Fibroblast of skin of right quadriceps (primary cell): Measurements from ENCODE around the gene TBX5.

Experiments
- DNase-seq: peaks from one replicate; pipeline ENCODE4 v3.0.0-alpha.2; 2013

Gene TBX5

GRCh38 chr12:114405519-114406271 is at the start of gene TBX5:
TSS of gene TBX5 (minus strand) at chr12:114406144. CDS start at chr12:114403898, 2,246 bp downstream.
- peak; percentile 65 for DNase-seq

GRCh38 chr12:114451657-114452056 is 45.7 kb upstream of the TBX5 start:
- no peak for DNase-seq

DNA sequence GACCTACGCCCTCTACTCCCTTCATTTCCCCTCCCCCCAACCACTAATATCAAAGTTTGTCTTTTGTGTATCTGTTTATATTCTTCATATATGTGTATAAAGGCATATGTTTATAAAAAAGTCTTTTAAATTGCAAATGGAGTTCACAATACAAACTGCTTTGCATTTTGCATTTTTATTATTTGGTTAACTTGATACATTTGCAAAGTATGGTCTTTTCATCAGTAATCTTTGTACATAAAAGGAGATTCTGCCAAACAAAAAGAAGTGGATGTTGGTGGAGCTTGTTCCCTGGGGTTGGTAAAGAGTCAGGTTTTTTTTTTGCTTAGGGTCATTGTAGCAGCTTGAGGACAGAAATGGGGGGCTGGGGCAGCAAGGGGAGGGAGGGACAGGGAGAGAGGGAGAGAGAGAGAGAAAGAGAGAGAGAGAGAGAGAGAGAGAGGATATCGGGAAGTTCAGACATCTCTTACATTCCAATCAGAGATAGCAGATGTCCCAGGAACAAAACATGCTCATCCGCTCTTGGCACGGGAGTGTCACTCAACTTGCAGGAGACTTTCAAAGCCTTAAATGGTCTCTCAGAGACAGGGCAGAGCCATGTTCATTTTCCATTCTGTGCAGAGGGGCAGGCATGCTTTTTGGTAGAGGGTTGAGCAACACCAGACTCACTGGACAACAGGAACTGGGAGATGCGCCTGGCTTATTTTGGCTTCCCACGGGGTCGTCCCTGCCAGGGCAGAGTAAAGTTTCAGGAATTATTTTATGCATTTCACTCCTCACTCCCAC is 44.8 kb upstream of the TBX5 start:
- DNase-seq: no peak

GRCh38 chr12:114450019-114450418 is 44.1 kb upstream of the TBX5 start:
- no peak for DNase-seq

GRCh38 chr12:114448618-114448933 is 42.6 kb upstream of the TBX5 start:
- DNase-seq: no peak

- no peak for DNase-seq
Observed at GRCh38 chr12:114447799-114448617, 42.1 kb upstream of the TBX5 start.

DNA sequence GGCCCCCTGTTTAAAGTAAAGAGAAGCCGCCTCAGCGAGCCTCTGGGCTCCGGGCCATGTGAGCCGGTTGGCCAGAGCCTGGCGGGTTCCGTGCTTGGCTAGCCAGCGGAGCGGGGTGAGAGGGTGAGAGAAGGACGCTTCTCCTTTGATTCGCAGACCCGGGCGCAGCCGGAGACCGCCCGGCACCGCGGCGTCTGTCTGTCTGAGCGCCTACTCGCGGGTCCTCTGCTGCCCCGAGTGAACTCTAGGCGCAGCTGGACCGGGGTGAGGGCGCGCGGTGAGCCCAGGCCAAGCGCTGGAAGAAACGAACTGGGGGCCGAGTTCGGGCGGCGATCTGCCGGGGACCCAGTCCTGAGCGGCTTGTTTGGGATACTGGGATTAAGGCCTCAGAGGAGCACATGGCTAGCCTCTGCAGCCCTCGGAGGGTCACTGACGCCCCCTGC is 41.4 kb upstream of the TBX5 start:
- DNase-seq: no peak

- no peak for DNase-seq
Observed at GRCh38 chr12:114445401-114446323, 39.7 kb upstream of the TBX5 start.

DNA sequence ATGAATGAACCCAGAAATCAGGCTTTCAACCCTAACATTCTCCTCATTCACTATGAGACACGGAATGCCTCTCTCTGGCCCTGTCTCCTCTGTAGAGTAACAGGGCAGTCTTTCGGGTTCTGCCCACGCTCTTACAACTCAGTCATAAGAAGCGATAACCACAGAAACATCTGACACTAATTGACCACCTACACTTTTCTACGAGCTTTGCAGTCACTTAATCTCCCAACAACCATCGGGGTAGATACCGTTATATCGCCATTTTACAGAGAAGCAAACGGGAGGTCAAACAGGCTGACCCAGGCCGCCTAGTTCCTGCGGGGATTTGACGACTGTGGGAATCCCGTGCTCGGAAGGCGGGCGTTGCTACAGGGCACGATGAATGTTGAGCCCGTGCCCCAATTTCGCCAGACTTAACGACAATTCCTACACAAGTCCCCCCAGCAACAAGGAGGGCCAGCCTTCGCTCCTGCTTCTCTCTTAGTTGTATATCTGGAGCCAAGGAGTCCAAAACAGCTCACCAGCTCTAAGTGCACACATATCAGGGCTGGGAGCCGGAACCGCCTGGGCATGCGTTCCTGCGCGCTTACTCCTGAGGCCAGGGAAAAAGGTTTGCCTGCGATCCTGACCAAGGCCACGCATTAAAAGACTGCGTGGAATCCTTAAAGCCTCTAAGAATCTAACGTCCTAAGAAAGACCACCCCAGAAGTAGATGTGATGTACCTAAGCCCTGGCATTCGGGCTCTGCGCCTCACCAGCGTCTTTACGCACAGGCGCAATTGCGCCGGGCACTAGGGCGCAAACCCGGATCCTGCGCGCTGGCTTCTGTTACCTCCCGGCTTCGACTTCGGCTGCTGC is 38.7 kb upstream of the TBX5 start:
- peak; percentile 13 for DNase-seq

DNA sequence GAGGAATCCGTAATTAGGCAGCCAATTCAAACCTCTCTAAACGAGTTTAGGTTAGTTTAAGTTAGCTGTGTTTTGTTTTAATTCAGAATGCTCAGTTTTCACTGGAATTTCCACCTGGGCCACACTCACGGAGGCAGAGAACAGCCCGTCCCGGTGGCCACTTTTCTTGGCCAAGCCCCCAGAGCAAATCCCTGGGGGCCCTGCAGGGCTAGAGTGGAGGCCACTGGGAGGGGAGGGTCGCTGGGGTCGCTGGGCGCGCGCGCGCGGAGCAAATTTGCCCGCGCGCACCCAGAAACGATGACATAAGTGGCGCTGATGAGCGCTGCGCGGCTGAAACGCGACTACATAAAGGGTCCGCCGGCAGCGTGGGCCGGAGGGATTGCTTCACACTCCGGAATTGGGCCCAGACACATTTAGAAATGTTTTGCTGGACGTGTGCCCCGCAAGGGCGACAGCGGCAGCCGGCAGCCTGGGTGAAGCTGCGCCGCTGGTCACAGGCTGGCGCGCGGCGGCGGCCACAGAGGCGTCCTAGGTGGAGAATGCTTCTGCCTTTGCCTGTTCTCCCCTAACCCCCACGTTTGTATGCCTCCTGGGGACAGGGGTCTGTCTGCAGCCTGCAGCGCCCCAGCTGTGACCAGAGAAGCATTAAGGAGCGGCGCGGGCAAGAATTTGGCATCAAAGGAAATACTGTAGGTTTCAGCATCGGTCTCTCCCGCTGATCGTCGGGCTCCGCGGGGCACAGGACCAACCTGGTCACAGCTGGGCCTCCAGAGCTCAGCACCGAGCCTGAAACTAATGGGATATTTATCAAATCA is 37.9 kb upstream of the TBX5 start:
- DNase-seq: no peak

DNA sequence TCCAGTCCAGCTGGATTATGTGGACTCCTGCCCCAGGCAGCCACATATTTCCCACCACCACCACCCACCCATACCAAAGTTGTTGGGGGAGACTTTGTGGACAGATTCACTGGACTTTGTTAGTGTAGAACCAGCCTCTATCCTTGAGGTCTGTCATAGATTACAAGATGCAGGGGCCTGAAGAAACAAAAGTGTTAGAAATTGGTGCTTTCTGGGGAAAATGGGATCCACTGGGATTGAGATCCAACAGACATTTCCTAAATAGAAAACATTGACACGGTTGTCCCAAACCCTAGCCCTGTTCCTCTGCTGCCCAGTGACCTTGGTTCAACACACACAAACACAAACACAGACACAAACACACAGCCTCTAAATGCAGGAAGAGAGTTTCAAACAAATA is 36.6 kb upstream of the TBX5 start:
- DNase-seq: no peak

GRCh38 chr12:114441545-114441944 is 35.6 kb upstream of the TBX5 start:
- DNase-seq: no peak

GRCh38 chr12:114441039-114441383 is 35.1 kb upstream of the TBX5 start:
- DNase-seq: no peak

- DNase-seq: no peak
Observed at GRCh38 chr12:114440270-114441038, 34.5 kb upstream of the TBX5 start.

GRCh38 chr12:114439817-114440216 is 33.9 kb upstream of the TBX5 start:
- DNase-seq: no peak

- DNase-seq: no peak
Observed at GRCh38 chr12:114439261-114439683, 33.3 kb upstream of the TBX5 start.

GRCh38 chr12:114438635-114439256 is 32.8 kb upstream of the TBX5 start:
- no peak for DNase-seq

- no peak for DNase-seq
Observed at GRCh38 chr12:114434341-114434740, 28.4 kb upstream of the TBX5 start.

DNA sequence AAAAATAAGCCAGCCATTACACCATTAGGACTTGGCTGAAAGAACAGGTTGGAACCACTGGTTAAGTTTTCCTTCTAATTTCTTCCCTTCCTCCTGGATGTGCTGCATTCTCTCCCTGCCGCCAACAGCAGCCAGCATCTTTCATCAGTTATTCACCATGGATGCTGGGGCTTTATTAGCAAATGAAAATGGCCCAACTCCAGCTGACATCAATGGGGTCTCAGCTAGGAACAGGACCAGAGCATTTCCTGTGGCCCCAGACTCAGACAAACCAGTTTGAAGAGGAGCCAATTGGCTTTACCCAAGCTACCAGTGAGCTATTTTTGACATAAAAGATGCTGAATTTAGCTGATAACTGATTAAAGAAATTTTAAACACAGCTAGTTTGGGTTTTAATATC is 26.0 kb upstream of the TBX5 start:
- DNase-seq: no peak
